ENCODE measurements around the gene GSN.

GSN gene

GRCh38 chr9:121283080-121283398 is 15.1 kb downstream of the GSN start:
- Histone ChIP-seq H3K79me2 (ENCODE audit: insufficient read depth, low read depth) (no peaks in the 10 kb centered on the region), H3K27ac (no peak overlapping the region), H3K4me2 (no peak overlapping the region)

GRCh38 chr9:121283856-121284732 is 16.1 kb downstream of the GSN start:
- Histone ChIP-seq H3K4me1 (ENCODE audit: low read depth, poor library complexity, severe bottlenecking) (no peaks in the 10 kb centered on the region), H2AFZ (ENCODE audit: low read depth) (no peak overlapping the region), H3K36me3 (ENCODE audit: insufficient read depth) (no peaks in the 10 kb centered on the region), H3K4me2 (no peak overlapping the region), H4K20me1 (ENCODE audit: insufficient read depth) (no peaks in the 10 kb centered on the region), H3K27ac (no peak overlapping the region), H3K79me2 (ENCODE audit: insufficient read depth, low read depth) (no peaks in the 10 kb centered on the region), H3K9ac (no peak overlapping the region), H3K4me3 (IDR thresholded peaks at IDR 0.05; ENCODE audit: insufficient read depth, low read depth, low read length) (no peak overlapping the region), H3K27me3 (ENCODE audit: insufficient read depth, low read depth) (no peaks in the 10 kb centered on the region)
- TF ChIP-seq CTCF (conservative IDR thresholded peaks at IDR 0.05; ENCODE audit: low read depth, low read length), result no peak

More at GRCh38 chr9:121283080-121283398, 15.1 kb downstream of the GSN start:
- Histone ChIP-seq H3K4me3 (IDR thresholded peaks at IDR 0.05; ENCODE audit: insufficient read depth, low read depth, low read length) (no peak overlapping the region), H4K20me1 (ENCODE audit: insufficient read depth) (no peaks in the 10 kb centered on the region), H2AFZ (ENCODE audit: low read depth) (no peak overlapping the region), H3K27me3 (ENCODE audit: insufficient read depth, low read depth) (no peaks in the 10 kb centered on the region), H3K4me1 (ENCODE audit: low read depth, poor library complexity, severe bottlenecking) (no peaks in the 10 kb centered on the region), H3K9ac (no peak overlapping the region), H3K36me3 (ENCODE audit: insufficient read depth) (no peaks in the 10 kb centered on the region)
- no peak for TF ChIP-seq CTCF (conservative IDR thresholded peaks at IDR 0.05; ENCODE audit: low read depth, low read length)

GRCh38 chr9:121284733-121285451 is 16.9 kb downstream of the GSN start:
- Histone ChIP-seq H2AFZ (ENCODE audit: low read depth) (no peak overlapping the region), H3K79me2 (ENCODE audit: insufficient read depth, low read depth) (no peaks in the 10 kb centered on the region), H3K27ac (no peak overlapping the region), H3K4me2 (no peak overlapping the region), H4K20me1 (ENCODE audit: insufficient read depth) (no peaks in the 10 kb centered on the region), H3K27me3 (ENCODE audit: insufficient read depth, low read depth) (no peaks in the 10 kb centered on the region), H3K36me3 (ENCODE audit: insufficient read depth) (no peaks in the 10 kb centered on the region), H3K4me1 (ENCODE audit: low read depth, poor library complexity, severe bottlenecking) (no peaks in the 10 kb centered on the region), H3K4me3 (IDR thresholded peaks at IDR 0.05; ENCODE audit: insufficient read depth, low read depth, low read length) (no peak overlapping the region), H3K9ac (no peak overlapping the region)
- TF ChIP-seq CTCF (conservative IDR thresholded peaks at IDR 0.05; ENCODE audit: low read depth, low read length), result no peak

- Histone ChIP-seq H2AFZ (ENCODE audit: low read depth) (no peak overlapping the region), H3K4me2 (no peak overlapping the region), H3K9ac (no peak overlapping the region), H3K79me2 (ENCODE audit: insufficient read depth, low read depth) (no peaks in the 10 kb centered on the region), H3K36me3 (ENCODE audit: insufficient read depth) (no peaks in the 10 kb centered on the region), H3K4me3 (IDR thresholded peaks at IDR 0.05; ENCODE audit: insufficient read depth, low read depth, low read length) (no peak overlapping the region), H3K4me1 (ENCODE audit: low read depth, poor library complexity, severe bottlenecking) (no peaks in the 10 kb centered on the region), H3K27ac (no peak overlapping the region), H4K20me1 (ENCODE audit: insufficient read depth) (no peaks in the 10 kb centered on the region), H3K27me3 (ENCODE audit: insufficient read depth, low read depth) (no peaks in the 10 kb centered on the region)
- TF ChIP-seq CTCF (conservative IDR thresholded peaks at IDR 0.05; ENCODE audit: low read depth, low read length), result no peak
These were observed 18.1 kb downstream of the GSN start for GRCh38 chr9:121285835-121286687.

Measured in KMS-11 (cell line).